H9 (cell line): Measurements from ENCODE around the gene WDR72. TPM values are rescaled to one million over a fixed set of nuclear protein-coding genes. Genes with fewer than 3 reads are reported as not detected.

Source experiments
- DNase-seq: peaks from one replicate; pipeline ENCODE4 v3.0.0-alpha.2; 2017
- H2AFZ ChIP-seq: one replicate; pipeline ENCODE4 v1.6.1; 2013; ENCODE audit warnings: mild to moderate bottlenecking, low read length, control low read depth, moderate library complexity
- H2AK5ac ChIP-seq: 2 replicates; pipeline ENCODE4 v1.6.1; 2013; ENCODE audit warnings: low read length, control low read depth, mixed read lengths; ENCODE audit not compliant: insufficient read length
- H2BK120ac ChIP-seq: one replicate; pipeline ENCODE4 v1.6.1; 2013; ENCODE audit warnings: low read depth, mild to moderate bottlenecking, low read length, control low read depth, inconsistent platforms; ENCODE audit not compliant: poor library complexity, severe bottlenecking
- H2BK12ac ChIP-seq: 2 replicates; pipeline ENCODE4 v1.6.1; 2013; ENCODE audit warnings: low read length, control low read depth, mixed read lengths, low read depth; ENCODE audit not compliant: insufficient read length
- H2BK15ac ChIP-seq: 2 replicates; pipeline ENCODE4 v1.6.1; 2013; ENCODE audit warnings: low read depth, low read length, control low read depth
- H2BK20ac ChIP-seq: one replicate; pipeline ENCODE4 v1.6.1; 2013; ENCODE audit warnings: low read depth, mild to moderate bottlenecking, low read length, control low read depth, inconsistent platforms; ENCODE audit not compliant: poor library complexity, severe bottlenecking
- H2BK5ac ChIP-seq: 2 replicates; pipeline ENCODE4 v1.6.1; 2013; ENCODE audit warnings: low read length, control low read depth, mixed read lengths; ENCODE audit not compliant: insufficient read length
- H3K14ac ChIP-seq: 2 replicates; pipeline ENCODE4 v1.6.1; 2013; ENCODE audit warnings: low read length, control low read depth; ENCODE audit not compliant: insufficient read depth
- H3K18ac ChIP-seq: 2 replicates; pipeline ENCODE4 v1.6.1; 2013; ENCODE audit warnings: low read depth, mild to moderate bottlenecking, mixed read lengths, low read length, control low read depth; ENCODE audit not compliant: insufficient read length
- H3K23ac ChIP-seq: 2 replicates; pipeline ENCODE4 v1.6.1; 2013; ENCODE audit warnings: low read length, control low read depth, mixed read lengths, low read depth; ENCODE audit not compliant: insufficient read length
- H3K23me2 ChIP-seq: 2 replicates; pipeline ENCODE4 v1.6.1; 2013; ENCODE audit warnings: low read depth, mild to moderate bottlenecking, mixed read lengths, low read length, control low read depth; ENCODE audit not compliant: insufficient read length, poor library complexity, severe bottlenecking
- H3K27ac ChIP-seq: 2 replicates; pipeline ENCODE4 v1.5.1; 2013; ENCODE audit warnings: low read length, control low read depth, mixed read lengths, low read depth; ENCODE audit not compliant: insufficient read length
- H3K27me3 ChIP-seq: 2 replicates; pipeline ENCODE4 v1.6.1; 2013; ENCODE audit warnings: low read length, control low read depth, inconsistent platforms; ENCODE audit not compliant: insufficient read depth
- H3K4ac ChIP-seq: 2 replicates; pipeline ENCODE4 v1.6.1; 2013; ENCODE audit warnings: low read depth, mild to moderate bottlenecking, control low read depth, inconsistent platforms, low read length, moderate library complexity
- H3K4me1 ChIP-seq: 2 replicates; pipeline ENCODE4 v1.6.1; 2013; ENCODE audit warnings: low read length, control low read depth, inconsistent platforms; ENCODE audit not compliant: insufficient read depth
- H3K4me2 ChIP-seq: 2 replicates; pipeline ENCODE4 v1.6.1; 2013; ENCODE audit warnings: low read length, control low read depth, mixed read lengths; ENCODE audit not compliant: insufficient read length, insufficient read depth
- H3K56ac ChIP-seq: 2 replicates; pipeline ENCODE4 v1.6.1; 2013; ENCODE audit warnings: low read depth, mild to moderate bottlenecking, mixed read lengths, low read length, control low read depth; ENCODE audit not compliant: insufficient read length
- H3K79me1 ChIP-seq: 2 replicates; pipeline ENCODE4 v1.6.1; 2013; ENCODE audit warnings: low read depth, mild to moderate bottlenecking, moderate library complexity, low read length, control low read depth, inconsistent platforms; ENCODE audit not compliant: insufficient read depth, poor library complexity, severe bottlenecking
- H3K79me2 ChIP-seq: 2 replicates; pipeline ENCODE4 v1.6.1; 2013; ENCODE audit warnings: low read length, control low read depth, inconsistent platforms; ENCODE audit not compliant: insufficient read depth
- H3K9ac ChIP-seq: 2 replicates; pipeline ENCODE4 v1.6.1; 2013; ENCODE audit warnings: low read length, control low read depth, mixed read lengths; ENCODE audit not compliant: insufficient read length; ENCODE audit errors: extremely low read depth
- H3K9me3 ChIP-seq: one replicate; pipeline ENCODE4 v1.6.1; 2013; ENCODE audit warnings: low read depth, low read length, inconsistent platforms; ENCODE audit not compliant: control insufficient read depth
- H3T11ph ChIP-seq: one replicate; pipeline ENCODE4 v1.6.1; 2013; ENCODE audit warnings: mild to moderate bottlenecking, low read length, control low read depth, inconsistent platforms
- H4K20me1 ChIP-seq: one replicate; pipeline ENCODE4 v1.6.1; 2013; ENCODE audit not compliant: control insufficient read depth, insufficient read length, insufficient read depth
- H4K5ac ChIP-seq: 2 replicates; pipeline ENCODE4 v1.6.1; 2013; ENCODE audit warnings: low read depth, mild to moderate bottlenecking, mixed read lengths, low read length, control low read depth; ENCODE audit not compliant: insufficient read length
- H4K8ac ChIP-seq: replicated peaks from 2 replicates; pipeline ENCODE4 v1.6.1; 2013; ENCODE audit warnings: low read length, control low read depth, mixed read lengths, low read depth; ENCODE audit not compliant: insufficient read length
- H4K91ac ChIP-seq: 2 replicates; pipeline ENCODE4 v1.6.1; 2013; ENCODE audit warnings: low read depth, mild to moderate bottlenecking, moderate library complexity, mixed read lengths, low read length, control low read depth; ENCODE audit not compliant: insufficient read length
- H3K27ac Mint-ChIP-seq, 3 experiments: 2 replicates in 2 of 3; 3 replicates in 1 of 3; pipeline ENCODE4 v1.8.0; 2020 to 2021; ENCODE audit warnings: mixed read lengths in 3 of 3, mild to moderate bottlenecking in 1 of 3, moderate library complexity in 1 of 3
- H3K27me3 Mint-ChIP-seq: 2 replicates; pipeline ENCODE4 v1.8.0; 2021; ENCODE audit warnings: low read depth, mild to moderate bottlenecking, moderate library complexity, mixed read lengths
- H3K36me3 Mint-ChIP-seq, 3 experiments: 2 replicates in 2 of 3; 3 replicates in 1 of 3; pipeline ENCODE4 v1.8.0; 2020 to 2021; ENCODE audit warnings: low read depth in 3 of 3, mixed read lengths in 3 of 3; ENCODE audit not compliant: insufficient read depth in 1 of 3
- H3K4me1 Mint-ChIP-seq, 2 experiments: 2 replicates each; pipeline ENCODE4 v1.8.0; 2020; ENCODE audit warnings: mixed read lengths in 2 of 2
- H3K4me3 Mint-ChIP-seq, 2 experiments: 2 replicates in 1 of 2; 3 replicates in 1 of 2; pipeline ENCODE4 v1.8.0; 2020 to 2021; ENCODE audit warnings: mild to moderate bottlenecking in 2 of 2, mixed read lengths in 2 of 2, moderate library complexity in 1 of 2
- H3K9me3 Mint-ChIP-seq, 2 experiments: 2 replicates in 1 of 2; 3 replicates in 1 of 2; pipeline ENCODE4 v1.8.0; 2020; ENCODE audit warnings: mild to moderate bottlenecking in 2 of 2, mixed read lengths in 2 of 2, moderate library complexity in 1 of 2
- WGBS: extraction: QIAGEN DNeasy Blood & Tissue Kit; methylation state at CpG from one replicate; pipeline ENCODE4 v1.1.7; 2013; ENCODE audit warnings: missing lambda C conversion rate, low lambda C conversion rate, mixed read lengths; ENCODE audit not compliant: insufficient read length; ENCODE audit errors: extremely low coverage; 5-methylcytosine and 5-hydroxymethylcytosine counted together
- total RNA-seq: library from RNA; stranded (reverse); gene quantifications from 2 replicates; pipeline ENCODE4 v1.2.1, GENCODE V29; 2021
- TF ChIP-seq, protein P1 (sequence below): fragments of 200-600 bp; sonication (generic); conservative IDR thresholded peaks from 3 replicates; pipeline ENCODE4 v1.8.0; 2021; ENCODE audit warnings: antibody characterized with exemption, mild to moderate bottlenecking

Gene WDR72
- total RNA-seq, 1 experiment from 2014 or later = 2.9 TPM

DNA sequence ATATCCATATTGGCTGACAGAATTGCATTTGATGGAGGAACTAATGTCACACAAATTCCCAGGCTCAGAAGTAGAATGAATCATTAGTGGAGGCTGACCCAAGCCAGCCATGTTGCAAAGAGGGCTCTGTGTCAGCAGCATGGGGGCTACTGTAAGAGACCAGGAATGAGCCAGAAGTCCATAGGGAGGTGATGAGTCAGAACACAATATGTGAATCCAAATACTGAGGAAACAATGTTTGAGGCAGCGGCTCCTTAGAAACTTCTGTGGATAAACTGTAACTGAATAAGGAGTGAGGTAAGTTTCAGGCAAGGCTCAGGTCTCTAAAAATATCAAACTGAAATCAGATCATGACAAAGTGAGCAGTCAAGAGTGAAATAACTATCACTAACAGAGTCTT lies 170.7 kb downstream of the WDR72 start:
- Histone ChIP-seq H4K20me1 (no peaks in the 10 kb centered on the region), H3K4me2 (no peak overlapping the region), H3K23ac (no peak overlapping the region), H3T11ph (no peak overlapping the region), H2BK15ac (no peak overlapping the region), H4K5ac (no peak overlapping the region), H3K79me2 (no peaks in the 10 kb centered on the region), H4K91ac (no peak overlapping the region), H3K9ac (no peak overlapping the region), H4K8ac (no peak overlapping the region), H2AFZ (no peak overlapping the region), H2BK5ac (no peak overlapping the region), H3K14ac (no peak overlapping the region), H2BK20ac (no peak overlapping the region), H3K4ac (no peak overlapping the region), H3K23me2 (no peaks in the 10 kb centered on the region), H3K27me3 (no peaks in the 10 kb centered on the region), H3K18ac (no peak overlapping the region), H2BK12ac (no peak overlapping the region), H3K79me1 (no peaks in the 10 kb centered on the region), H3K27ac (no peak overlapping the region), H3K4me1 (no peaks in the 10 kb centered on the region; the same call in 1 of the 2 replicates), H2BK120ac (no peak overlapping the region), H2AK5ac (no peak overlapping the region), H3K9me3 (no peaks in the 10 kb centered on the region), H3K56ac (no peak overlapping the region)
- Mint-ChIP-seq H3K27ac (no peak overlapping the region), H3K9me3 (no peaks in the 10 kb centered on the region), H3K27me3 (no peaks in the 10 kb centered on the region; the same call in 1 of the 2 replicates), H3K36me3 (no peaks in the 10 kb centered on the region), H3K4me1 (peaks cover 13 to 18% of the 10 kb centered on the region in 2 experiments), H3K4me3 (no peak overlapping the region)
- no CpG with 5 or more reads among the region's 1 CpG for WGBS
- DNase-seq = no peak
- TF ChIP-seq, protein P1, sequence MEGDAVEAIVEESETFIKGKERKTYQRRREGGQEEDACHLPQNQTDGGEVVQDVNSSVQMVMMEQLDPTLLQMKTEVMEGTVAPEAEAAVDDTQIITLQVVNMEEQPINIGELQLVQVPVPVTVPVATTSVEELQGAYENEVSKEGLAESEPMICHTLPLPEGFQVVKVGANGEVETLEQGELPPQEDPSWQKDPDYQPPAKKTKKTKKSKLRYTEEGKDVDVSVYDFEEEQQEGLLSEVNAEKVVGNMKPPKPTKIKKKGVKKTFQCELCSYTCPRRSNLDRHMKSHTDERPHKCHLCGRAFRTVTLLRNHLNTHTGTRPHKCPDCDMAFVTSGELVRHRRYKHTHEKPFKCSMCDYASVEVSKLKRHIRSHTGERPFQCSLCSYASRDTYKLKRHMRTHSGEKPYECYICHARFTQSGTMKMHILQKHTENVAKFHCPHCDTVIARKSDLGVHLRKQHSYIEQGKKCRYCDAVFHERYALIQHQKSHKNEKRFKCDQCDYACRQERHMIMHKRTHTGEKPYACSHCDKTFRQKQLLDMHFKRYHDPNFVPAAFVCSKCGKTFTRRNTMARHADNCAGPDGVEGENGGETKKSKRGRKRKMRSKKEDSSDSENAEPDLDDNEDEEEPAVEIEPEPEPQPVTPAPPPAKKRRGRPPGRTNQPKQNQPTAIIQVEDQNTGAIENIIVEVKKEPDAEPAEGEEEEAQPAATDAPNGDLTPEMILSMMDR = no peak
